Measurements from ENCODE around the gene ANKRD49.

- no peak for TF ChIP-seq CTCF (IDR thresholded peaks at IDR 0.05)
- TF ChIP-seq POLR2A (IDR thresholded peaks at IDR 0.05), result no peak
- no peak for TF ChIP-seq POLR2AphosphoS5 (IDR thresholded peaks at IDR 0.05)
- TF ChIP-seq EP300 (IDR thresholded peaks at IDR 0.05), result no peak
Observed at GRCh38 chr11:94528551-94528950, 34.8 kb downstream of the ANKRD49 start.
